SK-N-SH treated with all-trans-retinoic acid at 6 μM for 48 hours (cell line): ENCODE data around the gene TLE2.

Source experiments
- ARNTL ChIP-seq: fragments of 450-650 bp; formaldehyde crosslinking; IDR thresholded peaks from 2 replicates; pipeline ENCODE4 v1.5.0; 2020; ENCODE audit warnings: low read depth, mild to moderate bottlenecking, moderate library complexity, borderline replicate concordance
- CREB5 ChIP-seq: fragments of 250-450 bp; sonication (Bioruptor Pico); IDR thresholded peaks from 2 replicates; pipeline ENCODE4 v1.5.1; 2020; ENCODE audit warnings: low read depth, mild to moderate bottlenecking, moderate library complexity
- CSDC2 ChIP-seq: fragments of 250-450 bp; sonication (Bioruptor Pico); IDR thresholded peaks from 2 replicates; pipeline ENCODE4 v1.5.0; 2020; ENCODE audit warnings: mild to moderate bottlenecking, moderate library complexity
- CSRNP3 ChIP-seq: fragments of 250-450 bp; sonication (Bioruptor Pico); IDR thresholded peaks from 2 replicates; pipeline ENCODE4 v1.5.1; 2021; ENCODE audit warnings: mild to moderate bottlenecking, moderate library complexity
- GLIS3 ChIP-seq: fragments of 250-450 bp; sonication (Bioruptor Pico); IDR thresholded peaks from 2 replicates; pipeline ENCODE4 v1.5.0; 2020; ENCODE audit warnings: mild to moderate bottlenecking, moderate library complexity
- ISL1 ChIP-seq: fragments of 250-450 bp; sonication (Bioruptor Pico); IDR thresholded peaks from 2 replicates; pipeline ENCODE4 v2.1.2; 2022; ENCODE audit warnings: mild to moderate bottlenecking, moderate library complexity
- POU6F1 ChIP-seq: fragments of 250-450 bp; sonication (Bioruptor Pico); IDR thresholded peaks from 2 replicates; pipeline ENCODE4 v1.8.0; 2021; ENCODE audit warnings: low read depth, mild to moderate bottlenecking, moderate library complexity, borderline replicate concordance
- PPARA ChIP-seq: fragments of 250-450 bp; sonication (Bioruptor Pico); IDR thresholded peaks from 2 replicates; pipeline ENCODE4 v1.5.0; 2020; ENCODE audit warnings: mild to moderate bottlenecking, borderline replicate concordance
- RARB ChIP-seq: fragments of 250-450 bp; sonication (Bioruptor Pico); IDR thresholded peaks from 2 replicates; pipeline ENCODE4 v1.8.0; 2021; ENCODE audit warnings: mild to moderate bottlenecking, moderate library complexity
- SNAI2 ChIP-seq: fragments of 250-450 bp; sonication (Bioruptor Pico); IDR thresholded peaks from 2 replicates; pipeline ENCODE4 v1.5.0; 2020; ENCODE audit warnings: mild to moderate bottlenecking, moderate library complexity
- ZFP30 ChIP-seq: fragments of 450-650 bp; formaldehyde crosslinking; IDR thresholded peaks from 2 replicates; pipeline ENCODE4 v1.5.0; 2022; ENCODE audit warnings: mild to moderate bottlenecking, moderate library complexity
- ZNF565 ChIP-seq: fragments of 450-650 bp; formaldehyde crosslinking; conservative IDR thresholded peaks from 2 replicates; pipeline ENCODE4 v1.5.0; 2020; ENCODE audit warnings: low read depth, mild to moderate bottlenecking, moderate library complexity

- TF ChIP-seq PPARA (no peak), CSDC2 (CRISPR knock-in tag) (no peak), POU6F1 (CRISPR knock-in tag) (no peak), SNAI2 (no peak), RARB (no peak), ZFP30 (CRISPR knock-in tag) (no peak), CREB5 (CRISPR knock-in tag) (no peak), CSRNP3 (CRISPR knock-in tag) (no peak), GLIS3 (CRISPR knock-in tag) (no peak), ARNTL (CRISPR knock-in tag) (no peak), ZNF565 (CRISPR knock-in tag) (no peak), ISL1 (CRISPR knock-in tag) (no peak)
These were observed 9.7 kb downstream of the TLE2 start for GRCh38 chr19:3019211-3019854.
